OCI-LY1 (cell line): Measurements from ENCODE around the gene MGAT3.

Experiments
- CTCF ChIP-seq: fragments of 200-600 bp; sonication (generic), shearing (Covaris generic); IDR thresholded peaks from 2 replicates; pipeline ENCODE4 v1.5.1; 2017; ENCODE audit warnings: mild to moderate bottlenecking, antibody characterized with exemption, low read length, moderate library complexity, mixed read lengths
- EZH2 ChIP-seq: fragments of 200-600 bp; sonication (generic), shearing (Covaris generic); IDR thresholded peaks from 2 replicates; pipeline ENCODE4 v1.8.0; 2017; ENCODE audit warnings: borderline replicate concordance, mixed run types, mild to moderate bottlenecking, antibody characterized with exemption, low read length, moderate library complexity, mixed read lengths

GRCh38 chr22:39476664-39477063 lies 19.9 kb downstream of the MGAT3 start:
- no peak for TF ChIP-seq CTCF
- TF ChIP-seq EZH2, result no peak
